H9 (cell line): ENCODE results near the gene ETFB. TPM values are rescaled to one million over a fixed set of nuclear protein-coding genes. Genes with fewer than 3 reads are reported as not detected.
A peak's percentile ranks its signal among the peaks of the same experiment; 100 is the strongest.

Experiments
- DNase-seq: peaks from one replicate; pipeline ENCODE4 v3.0.0-alpha.2; 2017
- H2AFZ ChIP-seq: one replicate; pipeline ENCODE4 v1.6.1; 2013; ENCODE audit warnings: mild to moderate bottlenecking, low read length, control low read depth, moderate library complexity
- H2AK5ac ChIP-seq: 2 replicates; pipeline ENCODE4 v1.6.1; 2013; ENCODE audit warnings: low read length, control low read depth, mixed read lengths; ENCODE audit not compliant: insufficient read length
- H2BK120ac ChIP-seq: one replicate; pipeline ENCODE4 v1.6.1; 2013; ENCODE audit warnings: low read depth, mild to moderate bottlenecking, low read length, control low read depth, inconsistent platforms; ENCODE audit not compliant: poor library complexity, severe bottlenecking
- H2BK12ac ChIP-seq: 2 replicates; pipeline ENCODE4 v1.6.1; 2013; ENCODE audit warnings: low read length, control low read depth, mixed read lengths, low read depth; ENCODE audit not compliant: insufficient read length
- H2BK15ac ChIP-seq: 2 replicates; pipeline ENCODE4 v1.6.1; 2013; ENCODE audit warnings: low read depth, low read length, control low read depth
- H2BK20ac ChIP-seq: one replicate; pipeline ENCODE4 v1.6.1; 2013; ENCODE audit warnings: low read depth, mild to moderate bottlenecking, low read length, control low read depth, inconsistent platforms; ENCODE audit not compliant: poor library complexity, severe bottlenecking
- H2BK5ac ChIP-seq: 2 replicates; pipeline ENCODE4 v1.6.1; 2013; ENCODE audit warnings: low read length, control low read depth, mixed read lengths; ENCODE audit not compliant: insufficient read length
- H3K14ac ChIP-seq: 2 replicates; pipeline ENCODE4 v1.6.1; 2013; ENCODE audit warnings: low read length, control low read depth; ENCODE audit not compliant: insufficient read depth
- H3K18ac ChIP-seq: 2 replicates; pipeline ENCODE4 v1.6.1; 2013; ENCODE audit warnings: low read depth, mild to moderate bottlenecking, mixed read lengths, low read length, control low read depth; ENCODE audit not compliant: insufficient read length
- H3K23ac ChIP-seq: 2 replicates; pipeline ENCODE4 v1.6.1; 2013; ENCODE audit warnings: low read length, control low read depth, mixed read lengths, low read depth; ENCODE audit not compliant: insufficient read length
- H3K23me2 ChIP-seq: 2 replicates; pipeline ENCODE4 v1.6.1; 2013; ENCODE audit warnings: low read depth, mild to moderate bottlenecking, mixed read lengths, low read length, control low read depth; ENCODE audit not compliant: insufficient read length, poor library complexity, severe bottlenecking
- H3K27ac ChIP-seq: 2 replicates; pipeline ENCODE4 v1.5.1; 2013; ENCODE audit warnings: low read length, control low read depth, mixed read lengths, low read depth; ENCODE audit not compliant: insufficient read length
- H3K27me3 ChIP-seq: 2 replicates; pipeline ENCODE4 v1.6.1; 2013; ENCODE audit warnings: low read length, control low read depth, inconsistent platforms; ENCODE audit not compliant: insufficient read depth
- H3K4ac ChIP-seq: 2 replicates; pipeline ENCODE4 v1.6.1; 2013; ENCODE audit warnings: low read depth, mild to moderate bottlenecking, control low read depth, inconsistent platforms, low read length, moderate library complexity
- H3K4me1 ChIP-seq: 2 replicates; pipeline ENCODE4 v1.6.1; 2013; ENCODE audit warnings: low read length, control low read depth, inconsistent platforms; ENCODE audit not compliant: insufficient read depth
- H3K4me2 ChIP-seq: 2 replicates; pipeline ENCODE4 v1.6.1; 2013; ENCODE audit warnings: low read length, control low read depth, mixed read lengths; ENCODE audit not compliant: insufficient read length, insufficient read depth
- H3K56ac ChIP-seq: 2 replicates; pipeline ENCODE4 v1.6.1; 2013; ENCODE audit warnings: low read depth, mild to moderate bottlenecking, mixed read lengths, low read length, control low read depth; ENCODE audit not compliant: insufficient read length
- H3K79me1 ChIP-seq: 2 replicates; pipeline ENCODE4 v1.6.1; 2013; ENCODE audit warnings: low read depth, mild to moderate bottlenecking, moderate library complexity, low read length, control low read depth, inconsistent platforms; ENCODE audit not compliant: insufficient read depth, poor library complexity, severe bottlenecking
- H3K79me2 ChIP-seq: 2 replicates; pipeline ENCODE4 v1.6.1; 2013; ENCODE audit warnings: low read length, control low read depth, inconsistent platforms; ENCODE audit not compliant: insufficient read depth
- H3K9ac ChIP-seq: 2 replicates; pipeline ENCODE4 v1.6.1; 2013; ENCODE audit warnings: low read length, control low read depth, mixed read lengths; ENCODE audit not compliant: insufficient read length; ENCODE audit errors: extremely low read depth
- H3K9me3 ChIP-seq: one replicate; pipeline ENCODE4 v1.6.1; 2013; ENCODE audit warnings: low read depth, low read length, inconsistent platforms; ENCODE audit not compliant: control insufficient read depth
- H3T11ph ChIP-seq: one replicate; pipeline ENCODE4 v1.6.1; 2013; ENCODE audit warnings: mild to moderate bottlenecking, low read length, control low read depth, inconsistent platforms
- H4K20me1 ChIP-seq: one replicate; pipeline ENCODE4 v1.6.1; 2013; ENCODE audit not compliant: control insufficient read depth, insufficient read length, insufficient read depth
- H4K5ac ChIP-seq: 2 replicates; pipeline ENCODE4 v1.6.1; 2013; ENCODE audit warnings: low read depth, mild to moderate bottlenecking, mixed read lengths, low read length, control low read depth; ENCODE audit not compliant: insufficient read length
- H4K8ac ChIP-seq: replicated peaks from 2 replicates; pipeline ENCODE4 v1.6.1; 2013; ENCODE audit warnings: low read length, control low read depth, mixed read lengths, low read depth; ENCODE audit not compliant: insufficient read length
- H4K91ac ChIP-seq: 2 replicates; pipeline ENCODE4 v1.6.1; 2013; ENCODE audit warnings: low read depth, mild to moderate bottlenecking, moderate library complexity, mixed read lengths, low read length, control low read depth; ENCODE audit not compliant: insufficient read length
- H3K27ac Mint-ChIP-seq, 3 experiments: 2 replicates in 2 of 3; 3 replicates in 1 of 3; pipeline ENCODE4 v1.8.0; 2020 to 2021; ENCODE audit warnings: mixed read lengths in 3 of 3, mild to moderate bottlenecking in 1 of 3, moderate library complexity in 1 of 3
- H3K27me3 Mint-ChIP-seq: 2 replicates; pipeline ENCODE4 v1.8.0; 2021; ENCODE audit warnings: low read depth, mild to moderate bottlenecking, moderate library complexity, mixed read lengths
- H3K36me3 Mint-ChIP-seq, 3 experiments: 2 replicates in 2 of 3; 3 replicates in 1 of 3; pipeline ENCODE4 v1.8.0; 2020 to 2021; ENCODE audit warnings: low read depth in 3 of 3, mixed read lengths in 3 of 3; ENCODE audit not compliant: insufficient read depth in 1 of 3
- H3K4me1 Mint-ChIP-seq, 2 experiments: 2 replicates each; pipeline ENCODE4 v1.8.0; 2020; ENCODE audit warnings: mixed read lengths in 2 of 2
- H3K4me3 Mint-ChIP-seq, 2 experiments: 2 replicates in 1 of 2; 3 replicates in 1 of 2; pipeline ENCODE4 v1.8.0; 2020 to 2021; ENCODE audit warnings: mild to moderate bottlenecking in 2 of 2, mixed read lengths in 2 of 2, moderate library complexity in 1 of 2
- H3K9me3 Mint-ChIP-seq, 2 experiments: 2 replicates in 1 of 2; 3 replicates in 1 of 2; pipeline ENCODE4 v1.8.0; 2020; ENCODE audit warnings: mild to moderate bottlenecking in 2 of 2, mixed read lengths in 2 of 2, moderate library complexity in 1 of 2
- CTCF ChIP-seq: fragments of 200-600 bp; sonication (generic); conservative IDR thresholded peaks from 3 replicates; pipeline ENCODE4 v1.8.0; 2021; ENCODE audit warnings: antibody characterized with exemption, mild to moderate bottlenecking
- WGBS: extraction: QIAGEN DNeasy Blood & Tissue Kit; methylation state at CpG from one replicate; pipeline ENCODE4 v1.1.7; 2013; ENCODE audit warnings: missing lambda C conversion rate, low lambda C conversion rate, mixed read lengths; ENCODE audit not compliant: insufficient read length; ENCODE audit errors: extremely low coverage; 5-methylcytosine and 5-hydroxymethylcytosine counted together
- total RNA-seq: library from RNA; stranded (reverse); gene quantifications from 2 replicates; pipeline ENCODE4 v1.2.1, GENCODE V29; 2021

The ETFB gene
- total RNA-seq, 1 experiment from 2014 or later = 49.4 TPM

GRCh38 chr19:51382004-51382403 is 15.8 kb upstream of the ETFB start:
- Mint-ChIP-seq H3K27me3 (peaks cover 4% of the 10 kb centered on the region), H3K4me1 (peaks cover 3% of the 10 kb centered on the region in 2 experiments; a peak in 1 of 4 replicates), H3K9me3 (peaks cover 25 to 26% of the 10 kb centered on the region in 2 experiments), H3K36me3 (peaks cover 0 to 13% (median 2%) of the 10 kb centered on the region in 3 experiments; a peak in 1 of 7 replicates), H3K4me3 (no peak overlapping the region), H3K27ac (no peak overlapping the region)
- no peak overlapping the region for H3K18ac ChIP-seq
- H3K4me1 ChIP-seq = no peaks in the 10 kb centered on the region
- no peak overlapping the region for H3K4ac ChIP-seq
- no peak overlapping the region for H3K14ac ChIP-seq
- H3K27ac ChIP-seq = no peak overlapping the region
- H3K56ac ChIP-seq = no peak overlapping the region
- H4K5ac ChIP-seq = no peak overlapping the region
- 100% methylated on average over 1 of the region's 4 CpGs for WGBS
- no peaks in the 10 kb centered on the region for H3K27me3 ChIP-seq
- H3K79me2 ChIP-seq = no peaks in the 10 kb centered on the region
- H4K8ac ChIP-seq = no peak overlapping the region
- DNase-seq = no peak
- no peak overlapping the region for H3T11ph ChIP-seq
- no peak overlapping the region for H2BK12ac ChIP-seq
- no peaks in the 10 kb centered on the region for H3K23me2 ChIP-seq
- H2AK5ac ChIP-seq = no peak overlapping the region
- peaks cover 10% of the 10 kb centered on the region for H3K9me3 ChIP-seq
- no peak for TF ChIP-seq CTCF
- H2BK15ac ChIP-seq = no peak overlapping the region
- no peak overlapping the region for H2BK120ac ChIP-seq
- H3K9ac ChIP-seq = no peak overlapping the region
- peak overlapping the region; percentile 38 for H2BK5ac ChIP-seq
- H4K91ac ChIP-seq = no peak overlapping the region
- no peak overlapping the region for H3K23ac ChIP-seq
- no peaks in the 10 kb centered on the region for H3K79me1 ChIP-seq
- H2BK20ac ChIP-seq = no peak overlapping the region
- H4K20me1 ChIP-seq = no peaks in the 10 kb centered on the region
- no peak overlapping the region for H2AFZ ChIP-seq
- no peak overlapping the region for H3K4me2 ChIP-seq
